Chondrocyte (in vitro differentiated cells): ENCODE results near the gene UFL1. TPM values are rescaled to one million over a fixed set of nuclear protein-coding genes. Genes with fewer than 3 reads are reported as not detected.
"Not testable (repeated sequence)": the region's sequence is repeated elsewhere in the genome, so short reads cannot be mapped to it uniquely, and the experiment has no call there.

Source experiments
- DNase-seq: peaks from one replicate; pipeline ENCODE4 v3.0.0; 2021; ENCODE audit warnings: mixed read lengths, low spot score
- H3K27ac Mint-ChIP-seq: one replicate; pipeline ENCODE4 v1.8.0; 2021; ENCODE audit warnings: mild to moderate bottlenecking, moderate library complexity, mixed read lengths; ENCODE audit not compliant: unreplicated experiment
- H3K27me3 Mint-ChIP-seq: 2 replicates; pipeline ENCODE4 v1.8.0; 2021; ENCODE audit warnings: low read depth, mixed read lengths
- H3K36me3 Mint-ChIP-seq: 2 replicates; pipeline ENCODE4 v1.8.0; 2021; ENCODE audit warnings: low read depth, mixed read lengths
- H3K4me1 Mint-ChIP-seq: 2 replicates; pipeline ENCODE4 v1.8.0; 2021; ENCODE audit warnings: low read depth, mild to moderate bottlenecking, mixed read lengths
- H3K4me3 Mint-ChIP-seq: one replicate; pipeline ENCODE4 v1.8.0; 2021; ENCODE audit warnings: mild to moderate bottlenecking, moderate library complexity, mixed read lengths; ENCODE audit not compliant: unreplicated experiment
- H3K9me3 Mint-ChIP-seq: 2 replicates; pipeline ENCODE4 v1.8.0; 2021; ENCODE audit warnings: low read depth, mixed read lengths
- total RNA-seq: library from RNA; stranded (reverse); gene quantifications from 3 replicates; pipeline ENCODE4 v1.2.1, GENCODE V29; 2021
- TF ChIP-seq, protein P1 (sequence below): fragments of 200-600 bp; sonication (generic); IDR thresholded peaks from 2 replicates; pipeline ENCODE4 v1.5.0; 2021; ENCODE audit warnings: antibody characterized with exemption, mild to moderate bottlenecking, moderate library complexity

UFL1 gene
- total RNA-seq, 1 donor from 2014 or later, result 24.5 TPM

DNA sequence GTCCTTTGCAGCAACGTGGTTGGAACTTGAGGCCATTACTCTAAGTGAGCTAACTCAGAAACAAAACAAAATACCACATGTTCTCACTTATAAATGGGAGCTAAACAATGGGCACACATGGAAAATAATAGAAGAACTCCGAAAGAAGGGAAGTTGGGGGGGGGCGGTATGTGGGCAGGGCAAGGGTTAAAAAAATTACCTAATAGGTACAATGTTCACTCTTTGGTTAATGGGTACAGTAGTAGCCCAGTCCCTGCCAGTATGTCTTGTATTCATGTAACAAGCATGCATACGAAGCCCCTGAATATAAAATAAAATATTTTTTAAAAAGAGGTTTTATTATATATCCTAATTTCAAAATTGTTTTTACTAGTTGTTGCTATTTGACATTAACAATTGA is 26.0 kb downstream of the UFL1 start:
- Mint-ChIP-seq H3K4me1 (no peaks in the 10 kb centered on the region), H3K9me3 (no peaks in the 10 kb centered on the region), H3K27ac (no peak overlapping the region), H3K36me3 (peaks cover 45% of the 10 kb centered on the region), H3K4me3 (no peak overlapping the region), H3K27me3 (no peaks in the 10 kb centered on the region)
- TF ChIP-seq, protein P1, sequence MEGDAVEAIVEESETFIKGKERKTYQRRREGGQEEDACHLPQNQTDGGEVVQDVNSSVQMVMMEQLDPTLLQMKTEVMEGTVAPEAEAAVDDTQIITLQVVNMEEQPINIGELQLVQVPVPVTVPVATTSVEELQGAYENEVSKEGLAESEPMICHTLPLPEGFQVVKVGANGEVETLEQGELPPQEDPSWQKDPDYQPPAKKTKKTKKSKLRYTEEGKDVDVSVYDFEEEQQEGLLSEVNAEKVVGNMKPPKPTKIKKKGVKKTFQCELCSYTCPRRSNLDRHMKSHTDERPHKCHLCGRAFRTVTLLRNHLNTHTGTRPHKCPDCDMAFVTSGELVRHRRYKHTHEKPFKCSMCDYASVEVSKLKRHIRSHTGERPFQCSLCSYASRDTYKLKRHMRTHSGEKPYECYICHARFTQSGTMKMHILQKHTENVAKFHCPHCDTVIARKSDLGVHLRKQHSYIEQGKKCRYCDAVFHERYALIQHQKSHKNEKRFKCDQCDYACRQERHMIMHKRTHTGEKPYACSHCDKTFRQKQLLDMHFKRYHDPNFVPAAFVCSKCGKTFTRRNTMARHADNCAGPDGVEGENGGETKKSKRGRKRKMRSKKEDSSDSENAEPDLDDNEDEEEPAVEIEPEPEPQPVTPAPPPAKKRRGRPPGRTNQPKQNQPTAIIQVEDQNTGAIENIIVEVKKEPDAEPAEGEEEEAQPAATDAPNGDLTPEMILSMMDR, result no peak
- no peak for DNase-seq

GRCh38 chr6:96554558-96554957 is 33.0 kb downstream of the UFL1 start:
- TF ChIP-seq, protein P1, result no peak
- Mint-ChIP-seq H3K4me1 (no peaks in the 10 kb centered on the region), H3K36me3 (peaks cover 46% of the 10 kb centered on the region), H3K4me3 (no peak overlapping the region), H3K9me3 (no peaks in the 10 kb centered on the region), H3K27me3 (no peaks in the 10 kb centered on the region), H3K27ac (no peak overlapping the region)
- no peak for DNase-seq

DNA sequence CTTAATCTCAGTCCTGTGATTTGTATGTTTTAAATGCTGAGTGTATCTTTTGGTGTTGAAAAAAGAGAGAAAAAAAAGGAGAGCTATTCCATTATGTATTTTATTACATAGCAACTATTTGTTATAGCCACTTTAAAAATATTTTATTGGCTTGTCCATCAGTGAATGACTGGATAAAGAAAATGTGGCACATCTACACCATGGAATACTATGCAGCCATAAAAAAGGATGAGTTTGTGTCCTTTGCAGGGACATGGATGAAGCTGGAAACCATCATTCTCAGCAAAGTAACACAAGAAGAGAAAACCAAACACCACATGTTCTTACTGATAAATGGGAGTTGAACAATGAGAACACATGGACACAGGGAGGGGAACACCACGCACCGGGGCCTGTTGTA is 38.1 kb downstream of the UFL1 start:
- Mint-ChIP-seq H3K36me3 (peaks cover 12% of the 10 kb centered on the region), H3K27me3 (peaks cover 10% of the 10 kb centered on the region), H3K4me1 (peaks cover 12% of the 10 kb centered on the region)
- H3K4me3 Mint-ChIP-seq, H3K9me3 Mint-ChIP-seq, DNase-seq, H3K27ac Mint-ChIP-seq: not testable (repeated sequence)

GRCh38 chr6:96562886-96563285 is 41.3 kb downstream of the UFL1 start, which contains the start of gene FHL5:
TSS of gene FHL5 (plus strand) at chr6:96563128. CDS start at chr6:96603614, 40,486 bp downstream.
- TF ChIP-seq, protein P1, result no peak
- Mint-ChIP-seq H3K4me3 (no peak within 1 kb of the TSS), H3K36me3 (no peaks in the 10 kb centered on the region)

DNA sequence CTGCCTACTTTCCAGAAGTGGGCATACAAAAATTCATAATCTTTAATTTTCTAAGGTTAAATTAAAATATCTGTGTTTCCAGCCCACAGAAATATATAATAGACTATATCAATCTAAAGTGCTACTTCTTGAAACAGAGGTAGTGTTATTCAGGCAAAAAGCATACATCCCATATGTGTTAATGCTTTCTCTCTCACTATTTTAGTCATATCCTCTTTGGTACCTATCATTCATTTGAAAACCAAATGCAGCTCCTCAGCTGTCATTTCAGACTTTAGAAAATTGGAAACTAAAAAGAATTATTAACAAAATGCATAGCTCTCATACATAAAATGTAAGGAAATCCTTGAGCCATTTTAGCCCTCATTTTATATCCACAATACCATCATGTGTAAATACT is 42.2 kb downstream of the UFL1 start:
- Mint-ChIP-seq H3K27me3 (peaks cover 27% of the 10 kb centered on the region), H3K9me3 (peaks cover 2% of the 10 kb centered on the region), H3K4me1 (peaks cover 12% of the 10 kb centered on the region), H3K27ac (no peak overlapping the region), H3K36me3 (peaks cover under 1% of the 10 kb centered on the region), H3K4me3 (no peak overlapping the region)
- TF ChIP-seq, protein P1, result no peak
- DNase-seq, result no peak

More at GRCh38 chr6:96562886-96563285, 41.3 kb downstream of the UFL1 start, which contains the start of gene FHL5:
- no peak for DNase-seq
- Mint-ChIP-seq H3K27me3 (peaks cover 22% of the 10 kb centered on the region), H3K9me3 (no peaks in the 10 kb centered on the region), H3K27ac (no peak within 1 kb of the TSS), H3K4me1 (peaks cover 12% of the 10 kb centered on the region)

GRCh38 chr6:96570053-96570452 is 48.4 kb downstream of the UFL1 start:
- H3K27me3 Mint-ChIP-seq, result peaks cover 18% of the 10 kb centered on the region
- TF ChIP-seq, protein P1, result no peak
- no peaks in the 10 kb centered on the region for H3K4me1 Mint-ChIP-seq
- no peak overlapping the region for H3K27ac Mint-ChIP-seq
- DNase-seq, result no peak
- no peak overlapping the region for H3K4me3 Mint-ChIP-seq
- H3K36me3 Mint-ChIP-seq, result peaks cover 10% of the 10 kb centered on the region
- H3K9me3 Mint-ChIP-seq, result peaks cover 24% of the 10 kb centered on the region
